Astrocyte of the cerebellum (primary cell): ENCODE measurements around the gene ULBP2.

Experiments
- DNase-seq: peaks from one replicate; pipeline ENCODE4 v3.0.0-alpha.2; 2011; ENCODE audit warnings: low read depth
- H3K4me3 ChIP-seq: 2 replicates; pipeline ENCODE4 v1.5.1; 2011; ENCODE audit warnings: mild to moderate bottlenecking, low read depth, low read length, moderate library complexity
- in situ Hi-C: cut with HindIII; loops from 2 replicates; pipeline ENCODE4 v1.10.0; 2017; ENCODE audit warnings: low sequenced_read_pairs
- TF ChIP-seq, protein P1 (sequence below): IDR thresholded peaks from 2 replicates; pipeline ENCODE4 v1.5.1; 2012; ENCODE audit warnings: low read length, low read depth, moderate library complexity, mild to moderate bottlenecking; ENCODE audit errors: missing control alignments

Gene ULBP2

GRCh38 chr6:149961728-149962425, 20.1 kb downstream of the ULBP2 start:
- in situ Hi-C loops, result no loop called here
- TF ChIP-seq, protein P1, sequence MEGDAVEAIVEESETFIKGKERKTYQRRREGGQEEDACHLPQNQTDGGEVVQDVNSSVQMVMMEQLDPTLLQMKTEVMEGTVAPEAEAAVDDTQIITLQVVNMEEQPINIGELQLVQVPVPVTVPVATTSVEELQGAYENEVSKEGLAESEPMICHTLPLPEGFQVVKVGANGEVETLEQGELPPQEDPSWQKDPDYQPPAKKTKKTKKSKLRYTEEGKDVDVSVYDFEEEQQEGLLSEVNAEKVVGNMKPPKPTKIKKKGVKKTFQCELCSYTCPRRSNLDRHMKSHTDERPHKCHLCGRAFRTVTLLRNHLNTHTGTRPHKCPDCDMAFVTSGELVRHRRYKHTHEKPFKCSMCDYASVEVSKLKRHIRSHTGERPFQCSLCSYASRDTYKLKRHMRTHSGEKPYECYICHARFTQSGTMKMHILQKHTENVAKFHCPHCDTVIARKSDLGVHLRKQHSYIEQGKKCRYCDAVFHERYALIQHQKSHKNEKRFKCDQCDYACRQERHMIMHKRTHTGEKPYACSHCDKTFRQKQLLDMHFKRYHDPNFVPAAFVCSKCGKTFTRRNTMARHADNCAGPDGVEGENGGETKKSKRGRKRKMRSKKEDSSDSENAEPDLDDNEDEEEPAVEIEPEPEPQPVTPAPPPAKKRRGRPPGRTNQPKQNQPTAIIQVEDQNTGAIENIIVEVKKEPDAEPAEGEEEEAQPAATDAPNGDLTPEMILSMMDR, result peak; percentile 6
- no peak for DNase-seq
- H3K4me3 ChIP-seq, result no peak overlapping the region

DNA sequence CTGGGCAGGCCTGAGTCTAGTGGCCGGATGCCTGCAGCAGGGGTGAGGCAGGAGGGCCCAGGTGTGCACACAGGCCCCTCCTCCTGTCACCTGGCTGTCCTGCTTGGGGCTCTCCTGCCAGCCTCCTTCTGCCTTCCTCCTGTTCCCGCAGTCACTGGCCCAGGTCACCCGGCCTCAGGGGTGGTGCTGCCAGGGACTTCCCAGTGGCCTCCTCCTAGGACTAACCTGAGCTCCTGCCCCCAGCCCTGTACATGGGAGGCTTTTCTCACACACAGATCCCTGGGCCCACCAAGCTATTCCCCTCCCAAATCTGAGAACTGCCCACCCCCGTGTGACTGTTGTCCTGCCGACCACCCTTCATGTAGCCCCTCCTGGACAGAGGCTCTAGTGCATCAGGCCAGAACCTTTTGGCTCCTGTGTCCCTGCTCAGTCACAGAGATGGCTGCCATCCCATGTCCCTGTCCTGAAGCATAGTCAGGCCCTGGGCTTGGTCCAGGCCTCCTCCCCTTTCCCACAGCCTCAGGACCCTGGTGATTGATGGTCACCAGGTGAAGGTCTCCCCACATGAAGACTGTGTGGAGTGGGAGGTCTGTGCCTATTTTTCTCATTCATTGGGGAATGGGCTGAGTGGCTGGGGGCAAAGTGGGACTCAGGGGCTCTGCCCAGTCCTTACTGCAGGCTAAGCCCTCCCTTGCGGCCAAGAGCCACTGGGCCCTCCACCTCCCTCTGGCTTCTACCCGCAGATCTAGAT, 20.8 kb downstream of the ULBP2 start:
- TF ChIP-seq, protein P1, result no peak
- in situ Hi-C loops, result no loop called here
- H3K4me3 ChIP-seq, result no peak overlapping the region
- DNase-seq, result no peak

DNA sequence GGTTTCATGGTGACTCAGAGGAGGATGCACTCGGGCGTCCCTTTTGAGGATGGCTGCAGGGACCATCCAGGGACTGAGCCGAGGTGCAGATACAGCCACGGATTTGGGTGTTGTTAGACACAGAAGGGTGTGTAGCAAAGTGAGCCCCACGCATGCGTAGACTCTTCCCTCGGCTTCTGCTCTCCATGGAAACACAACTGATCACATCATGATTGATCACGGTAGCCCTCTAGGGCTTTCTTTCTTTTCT, 21.3 kb downstream of the ULBP2 start:
- no peak for DNase-seq
- TF ChIP-seq, protein P1, result no peak
- peak overlapping the region; percentile 35 for H3K4me3 ChIP-seq
- in situ Hi-C loops, result no loop called here

DNA sequence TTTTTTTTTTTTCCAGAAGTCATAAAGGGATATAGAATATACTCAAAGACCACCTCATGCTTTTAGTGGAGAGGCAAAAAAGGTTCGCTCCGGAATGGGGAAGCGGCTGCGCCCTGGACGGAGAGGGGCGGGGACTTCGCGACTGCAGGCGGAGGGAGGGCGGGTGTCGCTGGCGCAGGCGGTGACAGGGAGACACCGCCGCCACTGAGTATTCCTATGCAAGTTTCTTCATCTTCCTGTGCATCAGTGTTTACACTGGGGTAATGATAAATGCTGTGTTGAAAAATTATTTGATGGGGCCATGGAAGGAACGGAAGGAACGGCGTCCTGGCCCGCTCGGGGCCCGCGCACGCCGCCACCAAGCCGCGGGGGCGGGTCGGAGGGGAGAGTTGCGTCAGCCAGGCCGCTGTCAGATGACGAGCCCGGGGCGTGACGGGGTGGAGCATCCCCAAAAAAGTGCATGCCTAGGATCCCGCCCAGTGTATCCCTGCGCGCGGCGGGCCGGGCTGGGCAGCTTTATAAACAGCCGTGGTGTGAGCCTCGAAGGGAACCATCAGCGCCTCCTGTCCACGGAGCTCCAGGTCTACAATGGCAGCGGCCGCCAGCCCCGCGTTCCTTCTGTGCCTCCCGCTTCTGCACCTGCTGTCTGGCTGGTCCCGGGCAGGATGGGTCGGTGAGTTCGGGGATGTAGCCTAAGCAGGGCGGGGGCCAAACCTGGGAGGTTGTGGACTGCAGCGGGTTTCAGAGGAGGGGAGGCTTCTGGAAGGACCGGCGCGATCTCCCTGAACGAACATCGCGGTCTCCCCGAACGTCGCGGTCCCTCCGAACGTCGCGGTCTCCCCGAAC, 21.9 kb downstream of the ULBP2 start, which contains the start of gene ULBP1:
Gene ULBP1, plus strand, starts transcription at position 482 of the 846 bp plus-strand sequence. Its CDS starts 107 bp downstream, at position 589.
- in situ Hi-C loops, result no loop called here
- peak; percentile 20 for DNase-seq

DNA sequence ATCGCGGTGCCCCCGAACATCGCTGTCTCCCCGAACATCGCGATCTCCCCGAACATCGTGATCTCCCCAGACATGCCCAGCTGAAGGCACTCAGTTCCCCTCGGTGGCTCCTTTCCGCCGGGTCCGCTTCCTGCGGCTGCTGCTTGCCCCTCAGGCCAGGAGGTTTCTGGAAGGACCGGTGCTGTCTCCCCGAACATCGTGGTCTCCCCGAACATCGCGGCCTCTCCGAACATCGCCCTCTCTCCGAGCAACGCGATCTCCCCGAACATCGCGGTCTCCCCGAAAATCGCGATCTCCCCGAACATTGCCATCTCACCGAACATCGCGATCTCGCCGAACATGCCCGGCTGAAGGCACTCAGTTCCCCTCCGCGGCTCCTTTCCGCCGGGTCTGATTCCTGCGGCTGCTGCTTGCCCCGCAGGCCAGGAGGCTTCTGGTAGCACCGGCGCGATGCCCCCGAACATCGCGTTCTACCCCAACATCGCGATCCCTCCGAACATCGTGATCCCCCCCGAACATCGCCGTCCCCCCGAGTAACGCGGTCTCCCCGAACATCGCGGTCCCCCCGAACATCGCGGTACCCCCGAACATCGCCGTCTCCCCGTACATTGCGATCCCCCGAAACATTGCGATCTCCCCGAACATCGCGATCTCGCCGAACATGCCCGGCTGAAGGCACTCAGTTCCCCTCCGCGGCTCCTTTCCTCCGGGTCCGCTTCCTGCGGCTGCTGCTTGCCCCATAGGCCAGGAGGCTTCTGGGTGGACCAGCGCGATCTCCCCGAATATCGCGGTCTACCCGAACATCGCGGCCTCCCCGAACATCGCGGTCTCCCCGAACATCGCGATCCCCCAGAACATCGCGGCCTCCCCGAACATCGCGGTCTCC, 22.7 kb downstream of the ULBP2 start:
- peak overlapping the region; percentile 35 for H3K4me3 ChIP-seq
- no peak for DNase-seq
- TF ChIP-seq, protein P1, result no peak
- in situ Hi-C loops, result no loop called here

More for the DNA sequence above, 21.9 kb downstream of the ULBP2 start, which contains the start of gene ULBP1:
- TF ChIP-seq, protein P1, result peak; percentile 13
- H3K4me3 ChIP-seq, result peak within 1 kb of the TSS; percentile 35
